Loucy (cell line): ENCODE data around the gene FAM25C.
"Not testable (repeated sequence)": the region's sequence is repeated elsewhere in the genome, so short reads cannot be mapped to it uniquely, and the experiment has no call there.

Experiments used
- H2AFZ ChIP-seq: fragments of 200-600 bp; sonication (generic); 2 replicates; pipeline ENCODE4 v1.6.0; 2016; ENCODE audit warnings: antibody characterized with exemption, mild to moderate bottlenecking, low read length, moderate library complexity
- H3F3A ChIP-seq: fragments of 200-600 bp; 2 replicates; pipeline ENCODE4 v1.6.0; 2016; ENCODE audit warnings: antibody characterized with exemption, low read depth, mild to moderate bottlenecking
- H3K27me3 ChIP-seq: fragments of 200-600 bp; sonication (generic); 2 replicates; pipeline ENCODE4 v1.6.1; 2014; ENCODE audit warnings: low read length, mild to moderate bottlenecking; ENCODE audit not compliant: insufficient read depth, poor library complexity, severe bottlenecking
- H3K36me3 ChIP-seq: fragments of 200-600 bp; sonication (generic); 2 replicates; pipeline ENCODE4 v1.6.1; 2016; ENCODE audit warnings: low read length; ENCODE audit not compliant: insufficient read depth
- H3K4me1 ChIP-seq: fragments of 200-600 bp; sonication (generic); 2 replicates; pipeline ENCODE4 v1.5.1; 2014; ENCODE audit warnings: low read length, mild to moderate bottlenecking; ENCODE audit not compliant: insufficient read depth, poor library complexity, severe bottlenecking
- H3K4me2 ChIP-seq: fragments of 200-600 bp; sonication (generic); 2 replicates; pipeline ENCODE4 v1.6.0; 2014; ENCODE audit warnings: antibody characterized with exemption, low read length, low read depth, mild to moderate bottlenecking; ENCODE audit not compliant: poor library complexity, severe bottlenecking
- H3K4me3 ChIP-seq: fragments of 200-600 bp; sonication (generic); 2 replicates; pipeline ENCODE4 v1.5.1; 2014; ENCODE audit warnings: low read length, mild to moderate bottlenecking, mixed read lengths; ENCODE audit not compliant: poor library complexity, severe bottlenecking
- H3K79me2 ChIP-seq: fragments of 200-600 bp; sonication (generic); 2 replicates; pipeline ENCODE4 v1.6.1; 2014; ENCODE audit warnings: low read length; ENCODE audit not compliant: insufficient read depth
- H3K9ac ChIP-seq: fragments of 200-600 bp; sonication (generic); 2 replicates; pipeline ENCODE4 v1.6.0; 2014; ENCODE audit warnings: mild to moderate bottlenecking, low read depth, low read length, moderate library complexity; ENCODE audit not compliant: poor library complexity, severe bottlenecking
- H3K9me2 ChIP-seq: fragments of 200-600 bp; sonication (generic); replicated peaks from 2 replicates; pipeline ENCODE4 v1.6.1; 2016; ENCODE audit warnings: low read depth, low read length, mixed read lengths
- H3K9me3 ChIP-seq: fragments of 200-600 bp; sonication (generic); 2 replicates; pipeline ENCODE4 v1.6.1; 2014; ENCODE audit warnings: mild to moderate bottlenecking, antibody characterized with exemption, low read length, low read depth; ENCODE audit not compliant: insufficient read depth
- H4K20me1 ChIP-seq: fragments of 200-600 bp; sonication (generic); 2 replicates; pipeline ENCODE4 v1.6.0; 2014; ENCODE audit warnings: antibody characterized with exemption, low read length, mild to moderate bottlenecking; ENCODE audit not compliant: insufficient read depth, poor library complexity, severe bottlenecking

Gene FAM25C

GRCh38 chr10:47971598-47971997 is 28.0 kb downstream of the FAM25C start:
- not testable (repeated sequence) for H3K4me3 ChIP-seq, H3K9ac ChIP-seq, H3F3A ChIP-seq, H4K20me1 ChIP-seq, H3K36me3 ChIP-seq, H3K27me3 ChIP-seq, H3K9me2 ChIP-seq, H3K9me3 ChIP-seq, H3K4me2 ChIP-seq, H3K79me2 ChIP-seq, H2AFZ ChIP-seq, H3K4me1 ChIP-seq

DNA sequence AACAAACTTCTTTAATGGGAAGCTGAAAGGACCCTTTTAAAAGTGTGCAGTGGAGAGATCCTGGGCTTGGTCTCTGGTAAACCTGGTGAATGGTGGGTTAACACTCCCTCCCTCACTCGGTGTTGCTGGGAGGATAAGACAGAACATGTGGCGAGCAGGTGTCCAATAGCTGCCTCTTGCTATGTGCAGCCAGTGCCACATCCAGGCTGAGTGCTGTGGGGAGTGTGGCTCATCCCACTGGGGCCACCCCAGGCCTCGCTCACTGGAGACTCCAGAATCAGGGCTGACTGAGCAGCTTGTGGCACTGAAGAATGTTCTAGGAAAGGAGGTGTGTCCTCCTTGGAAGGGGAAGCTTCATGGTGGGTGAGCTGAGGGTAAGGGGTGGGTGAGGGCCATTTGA is 29.5 kb downstream of the FAM25C start:
- not testable (repeated sequence) for H3K27me3 ChIP-seq, H3F3A ChIP-seq, H3K4me1 ChIP-seq, H3K4me2 ChIP-seq, H3K79me2 ChIP-seq, H4K20me1 ChIP-seq, H3K9me2 ChIP-seq, H3K9ac ChIP-seq, H3K9me3 ChIP-seq, H3K36me3 ChIP-seq, H3K4me3 ChIP-seq, H2AFZ ChIP-seq

GRCh38 chr10:47968988-47969387 is 30.6 kb downstream of the FAM25C start:
- not testable (repeated sequence) for H3K9me3 ChIP-seq, H2AFZ ChIP-seq, H3K4me3 ChIP-seq, H3F3A ChIP-seq, H3K9me2 ChIP-seq, H3K79me2 ChIP-seq, H3K9ac ChIP-seq, H3K36me3 ChIP-seq, H3K4me2 ChIP-seq, H3K27me3 ChIP-seq, H3K4me1 ChIP-seq, H4K20me1 ChIP-seq

DNA sequence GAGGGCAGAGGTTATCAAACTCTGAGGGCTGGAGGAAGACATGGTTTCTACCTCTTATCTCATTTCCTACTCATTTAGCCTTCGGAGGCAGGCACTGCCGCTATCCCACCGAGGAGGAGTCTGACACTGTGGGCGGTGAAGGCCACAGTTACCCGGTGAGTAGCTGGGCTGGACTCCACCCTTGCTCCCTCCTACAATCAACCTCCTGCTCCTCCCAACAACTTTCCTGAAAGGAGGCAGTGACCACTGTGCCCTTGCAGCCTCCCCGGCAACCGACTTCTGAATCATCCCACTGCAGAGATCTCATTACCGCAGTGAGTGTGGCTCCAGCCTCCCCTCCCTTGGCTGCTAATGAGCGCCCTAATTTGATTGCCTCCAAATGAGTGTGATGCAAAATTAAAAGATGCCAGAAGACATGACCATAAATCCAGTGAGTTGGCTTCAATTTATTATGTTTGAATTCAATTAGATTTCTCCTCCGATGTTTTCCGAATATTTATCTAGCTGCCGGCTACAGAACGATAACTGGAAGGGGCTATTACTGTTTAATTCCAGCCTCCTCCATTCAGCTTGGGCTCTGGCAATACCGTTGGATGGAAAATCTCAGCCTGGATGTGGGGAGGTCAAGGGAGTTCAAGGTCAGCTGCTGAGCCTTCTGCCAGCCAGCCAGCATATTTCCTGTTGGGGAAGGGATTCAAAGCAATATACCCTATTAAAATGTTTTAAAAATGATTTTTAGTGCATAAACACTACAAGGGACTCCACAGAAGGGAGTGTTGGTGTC is 35.1 kb downstream of the FAM25C start:
- not testable (repeated sequence) for H4K20me1 ChIP-seq, H3K9me2 ChIP-seq, H3K27me3 ChIP-seq, H2AFZ ChIP-seq, H3K36me3 ChIP-seq, H3K9ac ChIP-seq, H3K4me1 ChIP-seq, H3K9me3 ChIP-seq, H3K4me3 ChIP-seq, H3K79me2 ChIP-seq, H3F3A ChIP-seq, H3K4me2 ChIP-seq

GRCh38 chr10:47962785-47963184 is 36.8 kb downstream of the FAM25C start:
- H3K4me3 ChIP-seq, H2AFZ ChIP-seq, H3K9me2 ChIP-seq, H3F3A ChIP-seq, H3K27me3 ChIP-seq, H3K4me2 ChIP-seq, H3K4me1 ChIP-seq, H3K36me3 ChIP-seq, H3K9me3 ChIP-seq, H4K20me1 ChIP-seq, H3K79me2 ChIP-seq, H3K9ac ChIP-seq: not testable (repeated sequence)

- not testable (repeated sequence) for H4K20me1 ChIP-seq, H3K9me3 ChIP-seq, H3K4me1 ChIP-seq, H3K9me2 ChIP-seq, H3K4me2 ChIP-seq, H3F3A ChIP-seq, H3K27me3 ChIP-seq, H3K9ac ChIP-seq, H3K36me3 ChIP-seq, H3K4me3 ChIP-seq, H2AFZ ChIP-seq, H3K79me2 ChIP-seq
Measured at GRCh38 chr10:47960699-47961098, 38.9 kb downstream of the FAM25C start.

DNA sequence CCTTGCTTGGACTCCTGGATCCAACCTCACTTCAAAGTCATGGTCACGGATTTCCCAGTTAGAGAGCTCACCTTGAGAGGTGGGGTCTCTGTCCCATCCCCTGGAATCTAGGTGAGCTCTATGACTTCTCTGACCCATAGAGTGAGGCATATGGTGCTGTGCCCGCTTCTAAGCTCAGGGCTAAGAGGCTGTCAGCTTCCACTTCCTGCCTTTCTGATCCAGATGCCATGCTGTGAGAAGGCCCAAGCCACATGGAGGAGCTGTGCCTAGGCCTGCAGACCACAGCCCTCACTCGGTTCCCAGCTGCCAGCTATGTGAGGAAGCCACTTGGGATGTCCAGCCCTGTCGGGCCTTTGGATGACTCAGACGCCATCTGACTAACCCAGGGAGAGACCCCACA is 39.9 kb downstream of the FAM25C start:
- not testable (repeated sequence) for H3K4me2 ChIP-seq, H3K79me2 ChIP-seq, H3K36me3 ChIP-seq, H3K9ac ChIP-seq, H3K27me3 ChIP-seq, H4K20me1 ChIP-seq, H3K4me1 ChIP-seq, H2AFZ ChIP-seq, H3F3A ChIP-seq, H3K9me2 ChIP-seq, H3K4me3 ChIP-seq, H3K9me3 ChIP-seq
